Aorta (tissue), 5 donors: Measurements from ENCODE around the gene C1orf216. TPM values are rescaled to one million over a fixed set of nuclear protein-coding genes. Genes with fewer than 3 reads are reported as not detected.
"Not testable (repeated sequence)": the region's sequence is repeated elsewhere in the genome, so short reads cannot be mapped to it uniquely, and the experiment has no call there.

Experiments used
- ATAC-seq: fragments of 200-7000 bp; cut with Tn5 transposase; one replicate; pipeline ENCODE4 v1.9.1; 2022; ENCODE audit warnings: moderate library complexity; ENCODE audit not compliant: low FRiP score
- DNase-seq, 2 donors: peaks; one replicate each; pipeline ENCODE4 v3.0.0-alpha.2; 2020
- H3K27ac ChIP-seq, 2 donors: one replicate each; pipeline ENCODE4 v1.5.1; 2013; ENCODE audit warnings: low read length in 2 of 2, mild to moderate bottlenecking in 2 of 2, moderate library complexity in 2 of 2, control low read depth in 1 of 2, inconsistent platforms in 1 of 2, low read depth in 1 of 2
- H3K27me3 ChIP-seq, 2 donors: one replicate each; pipeline ENCODE4 v1.6.1; 2013; ENCODE audit warnings: control low read depth in 1 of 2, low read length in 1 of 2, mild to moderate bottlenecking in 1 of 2, moderate library complexity in 1 of 2; ENCODE audit not compliant: insufficient read depth in 2 of 2, control insufficient read depth in 1 of 2
- H3K36me3 ChIP-seq, 2 donors: one replicate each; pipeline ENCODE4 v1.6.1; 2013; ENCODE audit warnings: control low read depth in 1 of 2, low read length in 1 of 2, mild to moderate bottlenecking in 1 of 2; ENCODE audit not compliant: insufficient read depth in 2 of 2, control insufficient read depth in 1 of 2
- H3K4me1 ChIP-seq, 2 donors: one replicate each; pipeline ENCODE4 v1.6.1; 2013; ENCODE audit warnings: low read length in 2 of 2, control low read depth in 1 of 2, mild to moderate bottlenecking in 1 of 2, moderate library complexity in 1 of 2; ENCODE audit not compliant: insufficient read depth in 2 of 2, control insufficient read depth in 1 of 2
- H3K4me3 ChIP-seq, 2 donors: one replicate each; pipeline ENCODE4 v1.5.1; 2013; ENCODE audit warnings: low read length in 2 of 2, control low read depth in 1 of 2, mild to moderate bottlenecking in 1 of 2
- H3K9me3 ChIP-seq: one replicate; pipeline ENCODE4 v1.6.1; 2013; ENCODE audit warnings: mild to moderate bottlenecking, low read length; ENCODE audit not compliant: control insufficient read depth
- WGBS, 2 donors: extraction: QIAGEN DNeasy Blood & Tissue Kit; methylation state at CpG; one replicate each; pipeline ENCODE4 v1.1.7; 2013; 5-methylcytosine and 5-hydroxymethylcytosine counted together
- intact Hi-C, 2 donors: fragments of 100-400 bp; cut with DNase I; formaldehyde crosslinking; loops; one replicate each; pipeline versions ENCODE4 v1.14.2 to v1.15.0; 2022
- polyA plus RNA-seq, 2 donors: library from polyadenylated mRNA; stranded (reverse); fragments of 200-250 nt; gene quantifications; one replicate each; pipeline ENCODE4 v1.2.3, GENCODE V29; 2013
- total RNA-seq, 2 donors: library from RNA; stranded (reverse); fragmentation: NEBNext Ultra II Directional; extraction: Animal tissue kit (Norgen Biotek cat#: 25700); gene quantifications; one replicate each; pipeline ENCODE4 v1.2.1, GENCODE V29; 2021
- donor health status: healthy with polysubstance abuse.
- donor health status: Bipolar disorder and iron deficiency.
- donor health status: DM: no; HTN: no; CAD: no.
- donor health status: DM: no; HTN: no; CAD: no.
- donor health status: DM: yes; HTN: yes; CAD: no.

Gene C1orf216
- total and polyA plus RNA-seq, 4 donors, result 14.4 to 20.7 (median 19.2) TPM

GRCh38 chr1:35691080-35691479 lies 27.6 kb downstream of the C1orf216 start:
- Histone ChIP-seq H3K27me3 (no peaks in the 10 kb centered on the region), H3K4me3 (no peak overlapping the region), H3K4me1 (no peaks in the 10 kb centered on the region), H3K36me3 (no peaks in the 10 kb centered on the region), H3K9me3 (no peaks in the 10 kb centered on the region), H3K27ac (no peak overlapping the region)
- DNase-seq, result no peak
- intact Hi-C loops, result no loop called here
- 18 to 30% methylated on average over 8 to 9 of the region's 9 CpGs for WGBS, 2 donors
- ATAC-seq, result no peak

- H3K4me1 ChIP-seq, DNase-seq, ATAC-seq, intact Hi-C loops, H3K27me3 ChIP-seq, H3K36me3 ChIP-seq, H3K9me3 ChIP-seq, H3K4me3 ChIP-seq, H3K27ac ChIP-seq: not testable (repeated sequence)
- WGBS, 2 donors, result 90 to 91% methylated on average over 4 of the region's 4 CpGs
Measured at GRCh38 chr1:35690103-35690502, 28.6 kb downstream of the C1orf216 start.

DNA sequence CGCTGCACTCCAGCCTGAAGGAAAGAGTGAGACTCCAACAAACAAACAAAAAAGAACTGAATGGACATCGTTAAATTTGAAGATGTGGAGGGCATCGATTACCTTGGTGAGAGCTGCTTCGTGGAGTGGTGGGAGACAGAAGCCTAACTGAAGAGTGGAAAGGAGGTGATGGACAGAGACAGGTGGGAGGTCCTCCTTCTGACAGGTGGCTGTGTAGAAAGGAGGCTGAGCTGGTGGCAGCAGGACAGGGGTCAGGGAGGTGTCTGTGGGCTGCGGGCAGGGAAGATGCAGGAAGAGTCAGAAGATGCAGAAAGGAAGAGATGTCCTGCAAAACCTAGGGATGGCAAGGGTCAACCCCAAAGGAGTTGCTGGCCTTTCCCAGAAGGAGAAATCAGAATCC lies 30.5 kb downstream of the C1orf216 start:
- H3K9me3 ChIP-seq, result no peaks in the 10 kb centered on the region
- no peaks in the 10 kb centered on the region for H3K36me3 ChIP-seq
- intact Hi-C loops, result no loop called here
- no peak overlapping the region for H3K4me3 ChIP-seq
- no peaks in the 10 kb centered on the region for H3K27me3 ChIP-seq
- ATAC-seq (no peak), DNase-seq (no peak)
- no peaks in the 10 kb centered on the region for H3K4me1 ChIP-seq
- 89 to 92% methylated on average over 5 of the region's 5 CpGs for WGBS, 2 donors
- no peak overlapping the region for H3K27ac ChIP-seq

DNA sequence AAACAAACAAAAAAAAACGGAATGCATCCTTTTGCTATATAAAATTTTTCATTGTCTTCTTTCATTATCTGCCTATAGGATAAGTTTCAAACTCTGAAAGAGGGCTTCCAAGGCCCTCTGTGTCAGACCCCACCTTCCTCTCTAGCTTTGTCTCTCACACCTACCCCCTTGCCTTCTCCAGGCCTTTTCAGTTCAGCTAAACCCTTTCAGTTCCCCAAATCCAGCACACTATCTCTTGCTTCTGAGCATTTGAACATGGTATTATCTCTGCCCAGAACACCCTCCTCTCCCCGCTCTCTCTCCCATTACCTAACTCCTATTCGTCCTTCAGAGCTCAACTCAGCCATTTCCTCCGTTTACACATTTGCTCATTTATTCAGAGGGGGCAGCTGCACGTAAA lies 35.7 kb downstream of the C1orf216 start:
- WGBS, 2 donors, result 44 to 53% methylated on average over 5 of the region's 5 CpGs
- H3K27me3 ChIP-seq, result no peaks in the 10 kb centered on the region
- H3K9me3 ChIP-seq, result no peaks in the 10 kb centered on the region
- no peak for DNase-seq
- no peak for ATAC-seq
- H3K36me3 ChIP-seq, result no peaks in the 10 kb centered on the region
- H3K27ac ChIP-seq, result no peak overlapping the region
- no peak overlapping the region for H3K4me3 ChIP-seq
- intact Hi-C loops, result no loop called here
- H3K4me1 ChIP-seq, result no peaks in the 10 kb centered on the region

DNA sequence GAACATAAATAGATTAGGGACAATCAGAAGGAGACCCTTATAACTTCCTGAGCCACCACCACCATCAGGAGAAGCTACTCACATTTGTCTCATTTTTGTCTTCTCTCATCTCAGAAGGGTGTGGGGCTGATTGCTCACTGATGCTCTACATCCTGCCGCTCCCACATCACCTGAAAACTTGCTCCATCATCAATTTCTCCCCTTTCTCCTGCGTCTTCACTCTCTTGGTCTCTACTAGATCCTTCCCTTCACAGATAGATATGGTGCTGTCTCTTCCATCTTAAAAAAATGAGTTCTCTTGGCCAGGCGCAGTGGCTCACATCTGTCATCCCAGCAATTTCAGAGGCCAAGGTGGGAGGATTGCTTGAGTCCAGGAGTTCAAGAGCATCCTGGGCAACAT lies 38.4 kb downstream of the C1orf216 start:
- DNase-seq, result no peak
- no peaks in the 10 kb centered on the region for H3K4me1 ChIP-seq
- 89 to 92% methylated on average over 3 of the region's 3 CpGs for WGBS, 2 donors

DNA sequence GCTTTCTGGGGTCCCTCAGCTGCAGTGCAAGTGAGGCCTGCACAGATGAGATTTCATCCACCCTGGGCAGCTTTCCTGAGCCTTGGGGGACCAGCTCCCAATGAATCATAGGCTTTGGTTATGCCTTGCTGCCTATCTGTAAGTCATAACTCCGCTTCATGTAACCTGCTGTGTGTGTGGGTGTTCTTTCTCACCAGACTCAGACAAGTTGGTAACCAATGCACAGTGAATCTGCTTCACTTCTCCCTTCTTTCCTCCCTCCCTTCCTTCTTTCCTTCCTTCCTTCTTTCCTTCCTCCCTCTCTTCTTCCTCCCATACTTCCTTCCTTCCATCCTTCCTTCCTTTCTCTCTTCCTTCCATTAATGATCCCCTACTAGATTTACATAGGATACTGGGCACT lies 42.9 kb downstream of the C1orf216 start:
- WGBS, 2 donors, result 79 to 81% methylated on average over 1 of the region's 1 CpG
- no peaks in the 10 kb centered on the region for H3K36me3 ChIP-seq
- no peaks in the 10 kb centered on the region for H3K9me3 ChIP-seq
- H3K27me3 ChIP-seq, result no peaks in the 10 kb centered on the region
- DNase-seq, result no peak
- intact Hi-C loops, result no loop called here
- H3K4me3 ChIP-seq, result no peak overlapping the region
- H3K27ac ChIP-seq, result no peak overlapping the region
- H3K4me1 ChIP-seq, result no peaks in the 10 kb centered on the region
- no peak for ATAC-seq

More for the DNA sequence above, 38.4 kb downstream of the C1orf216 start:
- Histone ChIP-seq H3K27ac (no peak overlapping the region), H3K9me3 (no peaks in the 10 kb centered on the region), H3K36me3 (no peaks in the 10 kb centered on the region), H3K4me3 (no peak overlapping the region), H3K27me3 (no peaks in the 10 kb centered on the region)
- no peak for ATAC-seq
- intact Hi-C loops, result no loop called here

DNA sequence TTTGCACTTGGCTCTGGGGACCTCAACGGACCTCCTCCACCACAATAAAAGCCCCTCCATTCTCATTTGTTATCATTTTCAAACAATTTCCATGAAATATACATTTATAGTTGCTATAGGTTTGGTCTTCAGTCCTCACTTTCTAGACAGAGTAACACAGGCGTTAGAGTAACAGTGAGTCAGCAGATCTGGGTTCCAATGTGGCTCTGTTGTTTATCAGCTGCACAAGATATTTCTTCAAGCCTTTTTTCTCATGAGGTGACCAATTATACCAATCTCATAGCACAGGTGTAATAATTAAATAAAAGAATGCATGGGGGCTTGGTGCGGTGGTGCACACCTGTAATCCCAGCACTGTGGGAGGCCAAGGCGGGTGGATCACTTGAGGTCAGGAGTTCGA lies 44.6 kb downstream of the C1orf216 start:
- ATAC-seq (no peak), DNase-seq (no peak)
- no peaks in the 10 kb centered on the region for H3K27me3 ChIP-seq
- H3K27ac ChIP-seq, result no peak overlapping the region
- H3K4me1 ChIP-seq, result no peaks in the 10 kb centered on the region
- whole genome bisulfite sequencing, 2 donors, result 77 to 78% methylated on average over 5 of the region's 5 CpGs
- H3K9me3 ChIP-seq, result no peaks in the 10 kb centered on the region
- no peak overlapping the region for H3K4me3 ChIP-seq
- intact Hi-C loops, result no loop called here
- no peaks in the 10 kb centered on the region for H3K36me3 ChIP-seq

DNA sequence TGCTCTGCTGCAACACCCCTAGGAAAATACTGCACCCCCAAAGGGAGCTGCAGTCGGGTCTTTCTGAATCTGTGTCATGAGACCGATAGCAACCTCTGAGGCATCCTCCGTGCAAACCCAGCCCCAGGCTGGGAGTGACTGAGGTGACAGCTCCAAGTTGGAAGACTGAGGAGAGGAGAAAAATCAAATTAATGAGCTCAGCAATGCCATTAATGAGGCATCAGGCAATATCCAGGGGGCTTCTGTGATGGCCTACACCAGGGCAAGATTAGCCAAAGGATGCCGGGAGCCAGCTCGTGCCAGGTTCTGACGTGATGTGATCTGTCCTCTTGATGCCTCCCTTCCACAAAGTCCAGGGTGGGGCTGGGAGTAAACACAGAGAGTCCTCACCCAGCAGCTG lies 46.6 kb downstream of the C1orf216 start:
- DNase-seq (no peak), ATAC-seq (no peak)
- no peak overlapping the region for H3K4me3 ChIP-seq
- H3K36me3 ChIP-seq, result no peaks in the 10 kb centered on the region
- no peaks in the 10 kb centered on the region for H3K4me1 ChIP-seq
- no peaks in the 10 kb centered on the region for H3K9me3 ChIP-seq
- 68 to 82% methylated on average over 6 of the region's 6 CpGs for WGBS, 2 donors
- intact Hi-C loops, result no loop called here
- H3K27me3 ChIP-seq, result no peaks in the 10 kb centered on the region
- no peak overlapping the region for H3K27ac ChIP-seq

GRCh38 chr1:35668506-35668905 lies 50.2 kb downstream of the C1orf216 start:
- Histone ChIP-seq H3K27me3 (no peaks in the 10 kb centered on the region), H3K9me3 (no peaks in the 10 kb centered on the region), H3K27ac (no peak overlapping the region), H3K4me1 (no peaks in the 10 kb centered on the region), H3K36me3 (no peaks in the 10 kb centered on the region), H3K4me3 (no peak overlapping the region)
- intact Hi-C loops, result no loop called here
- DNase-seq (no peak), ATAC-seq (no peak)
- WGBS, 2 donors, result 75 to 76% methylated on average over 5 of the region's 5 CpGs
